Activated T-helper 17 cell treated with anti-CD3 and anti-CD28 coated beads, Interleukin-2, amount 50 U/mL, for 72 hours (primary cell): ENCODE results near the gene LCOR. TPM values are rescaled to one million over a fixed set of nuclear protein-coding genes. Genes with fewer than 3 reads are reported as not detected.
"Not testable (repeated sequence)": the region's sequence is repeated elsewhere in the genome, so short reads cannot be mapped to it uniquely, and the experiment has no call there.

Experiments
- ATAC-seq: fragments of 150-1000 bp; cut with Tn5 transposase; replicated peaks from 2 replicates; pipeline ENCODE4 v1.10.0; 2021; ENCODE audit warnings: mild to moderate bottlenecking, moderate library complexity
- H3K27ac Mint-ChIP-seq: one replicate; pipeline ENCODE4 v1.8.0; 2022; ENCODE audit warnings: mixed read lengths
- H3K27me3 Mint-ChIP-seq: one replicate; pipeline ENCODE4 v1.8.0; 2022; ENCODE audit warnings: mixed read lengths
- H3K36me3 Mint-ChIP-seq: one replicate; pipeline ENCODE4 v1.8.0; 2022; ENCODE audit warnings: low read depth, mild to moderate bottlenecking, mixed read lengths
- H3K4me1 Mint-ChIP-seq: one replicate; pipeline ENCODE4 v1.8.0; 2022; ENCODE audit warnings: mixed read lengths
- H3K4me3 Mint-ChIP-seq: one replicate; pipeline ENCODE4 v1.8.0; 2022; ENCODE audit warnings: mild to moderate bottlenecking, mixed read lengths
- H3K9me3 Mint-ChIP-seq: one replicate; pipeline ENCODE4 v1.8.0; 2022; ENCODE audit warnings: mixed read lengths
- total RNA-seq, 2 donors: library from RNA; stranded (reverse); gene quantifications; one replicate each; pipeline ENCODE4 v1.2.3, GENCODE V29; 2022

Gene LCOR
- total RNA-seq, 2 donors from 2014 or later, result 25.5 to 29.6 TPM

- Mint-ChIP-seq H3K36me3 (no peaks in the 10 kb centered on the region), H3K4me3 (no peak overlapping the region), H3K9me3 (no peaks in the 10 kb centered on the region), H3K27ac (no peak overlapping the region), H3K4me1 (no peaks in the 10 kb centered on the region), H3K27me3 (no peaks in the 10 kb centered on the region)
- ATAC-seq, result no peak
Observed at GRCh38 chr10:97022616-97023015, 190.5 kb downstream of the LCOR start.

GRCh38 chr10:97023401-97024167 is 191.5 kb downstream of the LCOR start:
- H3K36me3 Mint-ChIP-seq, result no peaks in the 10 kb centered on the region
- H3K4me3 Mint-ChIP-seq, result no peak overlapping the region
- ATAC-seq, result no peak
- no peaks in the 10 kb centered on the region for H3K9me3 Mint-ChIP-seq
- H3K27me3 Mint-ChIP-seq, result no peaks in the 10 kb centered on the region
- no peak overlapping the region for H3K27ac Mint-ChIP-seq
- no peaks in the 10 kb centered on the region for H3K4me1 Mint-ChIP-seq

- Mint-ChIP-seq H3K9me3 (no peaks in the 10 kb centered on the region), H3K4me3 (no peak overlapping the region), H3K4me1 (no peaks in the 10 kb centered on the region), H3K27me3 (no peaks in the 10 kb centered on the region), H3K27ac (no peak overlapping the region), H3K36me3 (no peaks in the 10 kb centered on the region)
- no peak for ATAC-seq
Observed at GRCh38 chr10:97024168-97025073, 192.3 kb downstream of the LCOR start.

GRCh38 chr10:97025613-97026242 is 193.6 kb downstream of the LCOR start:
- peak; percentile 77 for ATAC-seq
- Mint-ChIP-seq H3K4me1 (no peaks in the 10 kb centered on the region), H3K36me3 (no peaks in the 10 kb centered on the region), H3K4me3 (no peak overlapping the region), H3K27ac (no peak overlapping the region), H3K9me3 (no peaks in the 10 kb centered on the region), H3K27me3 (no peaks in the 10 kb centered on the region)

- ATAC-seq, result no peak
- Mint-ChIP-seq H3K4me1 (no peaks in the 10 kb centered on the region), H3K9me3 (no peaks in the 10 kb centered on the region), H3K36me3 (no peaks in the 10 kb centered on the region), H3K4me3 (no peak overlapping the region), H3K27ac (no peak overlapping the region), H3K27me3 (no peaks in the 10 kb centered on the region)
Observed at GRCh38 chr10:97028126-97028831, 196.2 kb downstream of the LCOR start.

- ATAC-seq, result no peak
- Mint-ChIP-seq H3K36me3 (no peaks in the 10 kb centered on the region), H3K9me3 (no peaks in the 10 kb centered on the region), H3K27me3 (no peaks in the 10 kb centered on the region), H3K4me1 (no peaks in the 10 kb centered on the region), H3K4me3 (no peak overlapping the region), H3K27ac (no peak overlapping the region)
Observed at GRCh38 chr10:97028832-97029178, 196.7 kb downstream of the LCOR start.

- no peaks in the 10 kb centered on the region for H3K4me1 Mint-ChIP-seq
- no peak for ATAC-seq
- no peaks in the 10 kb centered on the region for H3K27me3 Mint-ChIP-seq
- H3K9me3 Mint-ChIP-seq, result no peaks in the 10 kb centered on the region
- no peak overlapping the region for H3K27ac Mint-ChIP-seq
- H3K4me3 Mint-ChIP-seq, result no peak overlapping the region
- H3K36me3 Mint-ChIP-seq, result no peaks in the 10 kb centered on the region
Observed at GRCh38 chr10:97029271-97029670, 197.2 kb downstream of the LCOR start.

- H3K27me3 Mint-ChIP-seq, result peaks cover 8% of the 10 kb centered on the region
- no peaks in the 10 kb centered on the region for H3K36me3 Mint-ChIP-seq
- H3K4me3 Mint-ChIP-seq, result no peak overlapping the region
- no peak for ATAC-seq
- no peak overlapping the region for H3K27ac Mint-ChIP-seq
- no peaks in the 10 kb centered on the region for H3K4me1 Mint-ChIP-seq
- no peaks in the 10 kb centered on the region for H3K9me3 Mint-ChIP-seq
Observed at GRCh38 chr10:97030894-97031293, 198.8 kb downstream of the LCOR start.

- Mint-ChIP-seq H3K27me3 (peaks cover 12% of the 10 kb centered on the region), H3K36me3 (no peaks in the 10 kb centered on the region), H3K4me1 (no peaks in the 10 kb centered on the region), H3K4me3 (no peak overlapping the region), H3K9me3 (no peaks in the 10 kb centered on the region), H3K27ac (no peak overlapping the region)
- ATAC-seq, result no peak
Observed at GRCh38 chr10:97031459-97031858, 199.4 kb downstream of the LCOR start.

- Mint-ChIP-seq H3K27me3 (peaks cover 12% of the 10 kb centered on the region), H3K4me3 (no peak overlapping the region), H3K36me3 (no peaks in the 10 kb centered on the region), H3K27ac (no peak overlapping the region), H3K9me3 (no peaks in the 10 kb centered on the region), H3K4me1 (peaks cover 6% of the 10 kb centered on the region)
- ATAC-seq, result no peak
Observed at GRCh38 chr10:97032624-97033023, 200.5 kb downstream of the LCOR start.

GRCh38 chr10:97033841-97034240 is 201.7 kb downstream of the LCOR start:
- H3K4me3 Mint-ChIP-seq, H3K36me3 Mint-ChIP-seq, H3K9me3 Mint-ChIP-seq, H3K27ac Mint-ChIP-seq, ATAC-seq: not testable (repeated sequence)
- peaks cover 15% of the 10 kb centered on the region for H3K4me1 Mint-ChIP-seq
- H3K27me3 Mint-ChIP-seq, result peaks cover 12% of the 10 kb centered on the region

- no peak for ATAC-seq
Observed at GRCh38 chr10:97034301-97034700, 202.2 kb downstream of the LCOR start.

GRCh38 chr10:97034958-97035769 is 203.1 kb downstream of the LCOR start:
- H3K27ac Mint-ChIP-seq, result no peak overlapping the region
- no peaks in the 10 kb centered on the region for H3K9me3 Mint-ChIP-seq
- H3K4me1 Mint-ChIP-seq, result peaks cover 15% of the 10 kb centered on the region
- H3K4me3 Mint-ChIP-seq, result no peak overlapping the region
- H3K27me3 Mint-ChIP-seq, result peaks cover 12% of the 10 kb centered on the region
- ATAC-seq, result no peak
- no peaks in the 10 kb centered on the region for H3K36me3 Mint-ChIP-seq

More at GRCh38 chr10:97034301-97034700, 202.2 kb downstream of the LCOR start:
- peaks cover 15% of the 10 kb centered on the region for H3K4me1 Mint-ChIP-seq
- no peaks in the 10 kb centered on the region for H3K9me3 Mint-ChIP-seq
- H3K27me3 Mint-ChIP-seq, result peaks cover 12% of the 10 kb centered on the region
- H3K27ac Mint-ChIP-seq, result no peak overlapping the region
- H3K36me3 Mint-ChIP-seq, result no peaks in the 10 kb centered on the region
- no peak overlapping the region for H3K4me3 Mint-ChIP-seq
